Parathyroid adenoma (tissue), 2 donors: ENCODE measurements around the gene COL1A2.

Experiments
- H2AFZ ChIP-seq: fragments of 300-600 bp; sonication (generic); one replicate; pipeline ENCODE4 v1.7.0; 2017; ENCODE audit warnings: antibody characterized with exemption, mild to moderate bottlenecking
- H3K27ac ChIP-seq: fragments of 300-600 bp; sonication (generic); one replicate; pipeline ENCODE4 v1.7.0; 2017
- H3K27me3 ChIP-seq: fragments of 300-600 bp; sonication (generic); one replicate; pipeline ENCODE4 v1.7.0; 2017; ENCODE audit warnings: low read length; ENCODE audit not compliant: control insufficient read depth, insufficient read depth
- H3K36me3 ChIP-seq: fragments of 300-600 bp; sonication (generic); one replicate; pipeline ENCODE4 v1.7.0; 2017; ENCODE audit warnings: low read length; ENCODE audit not compliant: control insufficient read depth, insufficient read depth
- H3K4me1 ChIP-seq: fragments of 300-600 bp; sonication (generic); one replicate; pipeline ENCODE4 v1.7.0; 2017; ENCODE audit warnings: control low read depth
- H3K4me2 ChIP-seq: fragments of 300-600 bp; sonication (generic); one replicate; pipeline ENCODE4 v1.7.0; 2017; ENCODE audit warnings: low read length
- H3K4me3 ChIP-seq: fragments of 300-600 bp; sonication (generic); one replicate; pipeline ENCODE4 v1.7.0; 2017; ENCODE audit warnings: low read depth, low read length
- H3K79me2 ChIP-seq: fragments of 300-600 bp; sonication (generic); one replicate; pipeline ENCODE4 v1.7.0; 2017; ENCODE audit warnings: control low read depth
- H3K9ac ChIP-seq: fragments of 300-600 bp; sonication (generic); one replicate; pipeline ENCODE4 v1.7.0; 2017; ENCODE audit warnings: mild to moderate bottlenecking
- H3K9me3 ChIP-seq: fragments of 300-600 bp; sonication (generic); one replicate; pipeline ENCODE4 v1.7.0; 2017; ENCODE audit warnings: low read length; ENCODE audit not compliant: control insufficient read depth
- CTCF ChIP-seq: fragments of 300-600 bp; sonication (generic); IDR thresholded peaks from one replicate; pipeline ENCODE4 v1.7.0; 2017; ENCODE audit warnings: antibody characterized with exemption, mild to moderate bottlenecking
- donor health status: primary hyperparathyroidism.

Gene COL1A2

GRCh38 chr7:94400643-94401427, 6.1 kb downstream of the COL1A2 start:
- Histone ChIP-seq H3K9me3 (no peaks in the 10 kb centered on the region), H2AFZ (no peak overlapping the region), H3K4me2 (no peak overlapping the region), H3K27ac (no peak overlapping the region), H3K4me1 (no peaks in the 10 kb centered on the region), H3K36me3 (no peaks in the 10 kb centered on the region), H3K79me2 (no peaks in the 10 kb centered on the region), H3K9ac (no peak overlapping the region), H3K27me3 (no peaks in the 10 kb centered on the region), H3K4me3 (no peak overlapping the region)
- no peak for TF ChIP-seq CTCF

- Histone ChIP-seq H2AFZ (no peak overlapping the region), H3K9ac (no peak overlapping the region), H3K27ac (no peak overlapping the region), H3K36me3 (no peaks in the 10 kb centered on the region), H3K79me2 (no peaks in the 10 kb centered on the region), H3K9me3 (no peaks in the 10 kb centered on the region), H3K27me3 (no peaks in the 10 kb centered on the region), H3K4me2 (no peak overlapping the region), H3K4me3 (no peak overlapping the region), H3K4me1 (no peaks in the 10 kb centered on the region)
- no peak for TF ChIP-seq CTCF
These were observed 6.7 kb downstream of the COL1A2 start for GRCh38 chr7:94401428-94401814.

- Histone ChIP-seq H3K4me2 (no peak overlapping the region), H3K9me3 (no peaks in the 10 kb centered on the region)
These were observed 8.9 kb downstream of the COL1A2 start for GRCh38 chr7:94403546-94403945.

GRCh38 chr7:94405506-94405905, 10.8 kb downstream of the COL1A2 start:
- TF ChIP-seq CTCF = no peak

More at GRCh38 chr7:94403546-94403945, 8.9 kb downstream of the COL1A2 start:
- Histone ChIP-seq H2AFZ (no peak overlapping the region), H3K27ac (no peak overlapping the region), H3K79me2 (no peaks in the 10 kb centered on the region), H3K4me3 (no peak overlapping the region), H3K4me1 (no peaks in the 10 kb centered on the region), H3K27me3 (no peaks in the 10 kb centered on the region), H3K36me3 (no peaks in the 10 kb centered on the region), H3K9ac (no peak overlapping the region)
- no peak for TF ChIP-seq CTCF

GRCh38 chr7:94406696-94407095, 12.0 kb downstream of the COL1A2 start:
- Histone ChIP-seq H3K27ac (no peak overlapping the region), H3K27me3 (no peaks in the 10 kb centered on the region), H3K9ac (no peak overlapping the region), H3K36me3 (no peaks in the 10 kb centered on the region), H3K4me2 (no peak overlapping the region), H3K79me2 (no peaks in the 10 kb centered on the region), H3K9me3 (no peaks in the 10 kb centered on the region), H3K4me3 (no peak overlapping the region), H2AFZ (no peak overlapping the region), H3K4me1 (no peaks in the 10 kb centered on the region)
- no peak for TF ChIP-seq CTCF

More at GRCh38 chr7:94405506-94405905, 10.8 kb downstream of the COL1A2 start:
- Histone ChIP-seq H3K4me2 (no peak overlapping the region), H3K27me3 (no peaks in the 10 kb centered on the region), H2AFZ (no peak overlapping the region), H3K9ac (no peak overlapping the region), H3K36me3 (no peaks in the 10 kb centered on the region), H3K9me3 (no peaks in the 10 kb centered on the region), H3K4me1 (no peaks in the 10 kb centered on the region), H3K27ac (no peak overlapping the region), H3K79me2 (no peaks in the 10 kb centered on the region), H3K4me3 (no peak overlapping the region)
